T-helper 22 cell (primary cell): ENCODE results near the gene JAM2.
"Not testable (repeated sequence)": the region's sequence is repeated elsewhere in the genome, so short reads cannot be mapped to it uniquely, and the experiment has no call there.

Source experiments
- DNase-seq: peaks from one replicate; pipeline ENCODE4 v3.0.0-alpha.2; 2020; ENCODE audit warnings: low read depth

The JAM2 gene

GRCh38 chr21:25638660-25639550, at the start of gene JAM2:
Gene JAM2, plus strand, starts transcription at chr21:25639258. Its CDS starts 564 bp downstream, at chr21:25639822.
- peak; percentile 5 for DNase-seq

DNA sequence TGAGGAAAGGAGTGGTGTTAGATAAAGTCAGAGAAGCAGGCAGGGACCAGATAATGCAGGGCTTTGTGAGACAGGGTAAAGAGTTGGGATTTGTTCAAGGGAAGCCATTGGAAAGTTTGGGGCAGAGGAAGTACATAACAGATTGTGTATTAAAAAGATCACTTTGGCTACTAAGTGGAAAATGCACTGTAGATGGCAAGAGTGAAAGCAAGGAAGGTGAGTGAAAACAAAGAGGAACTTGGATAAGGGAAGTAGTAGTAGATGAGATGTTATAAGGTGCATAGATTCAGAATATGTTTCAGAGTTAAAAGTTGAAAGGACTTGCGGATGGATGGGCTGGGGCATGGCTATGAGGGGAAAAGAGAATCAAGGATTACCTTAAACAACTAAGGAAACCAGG, 49.2 kb upstream of the JAM2 start:
- DNase-seq: no peak

DNA sequence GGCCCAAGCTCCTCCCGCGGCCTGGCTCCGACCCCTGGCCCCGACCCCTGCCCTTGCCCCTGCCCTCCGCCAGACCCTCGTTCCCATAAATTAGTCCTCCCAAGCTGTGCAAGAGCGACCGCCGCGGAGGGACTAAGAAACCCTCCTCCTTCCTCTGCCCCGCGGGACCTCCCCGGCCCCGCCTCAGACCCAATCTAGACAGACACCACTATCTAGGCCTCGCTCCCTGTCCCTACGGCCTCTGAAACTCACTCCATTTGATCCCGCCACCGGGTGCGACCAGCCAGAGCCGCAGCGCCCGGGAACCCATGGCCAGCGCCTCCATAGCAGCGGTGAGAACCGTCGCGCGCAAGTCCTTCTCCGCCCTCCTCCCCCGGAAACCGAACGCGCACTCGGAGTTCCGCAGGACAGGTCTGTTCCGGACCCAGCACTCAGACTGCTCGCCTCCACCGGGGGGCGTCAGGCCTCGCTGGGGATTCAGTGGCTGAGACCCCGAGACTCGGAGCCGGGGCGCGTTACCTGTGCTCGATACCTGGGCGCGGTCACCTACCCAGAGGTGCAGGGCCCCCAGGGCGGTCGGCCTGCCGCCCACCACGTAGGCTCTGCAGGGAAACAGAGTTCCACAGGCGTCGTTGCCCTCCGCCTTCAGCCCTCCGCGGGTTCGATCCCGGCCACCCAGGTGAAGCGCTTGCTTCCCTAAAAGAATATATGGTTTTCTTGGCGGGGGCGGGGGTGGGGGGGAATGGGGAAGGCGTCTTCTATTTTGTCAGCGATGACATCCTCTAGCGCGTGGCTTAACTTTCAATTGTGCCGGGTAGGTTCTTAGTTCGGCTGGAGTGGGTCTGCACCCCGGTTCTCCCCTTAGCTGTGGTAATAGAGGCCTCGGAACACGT, 31.7 kb upstream of the JAM2 start, which contains the start of gene MRPL39:
TSS of gene MRPL39 (minus strand) at position 331 of the 893 bp plus-strand sequence. CDS start at position 325, 6 bp downstream.
- peak; percentile 66 for DNase-seq

- DNase-seq: peak; percentile 45
These were observed 30.9 kb upstream of the JAM2 start for GRCh38 chr21:25608044-25608737.

- DNase-seq: no peak
These were observed 24.6 kb upstream of the JAM2 start for GRCh38 chr21:25614441-25614840.

- no peak for DNase-seq
These were observed 23.2 kb upstream of the JAM2 start for GRCh38 chr21:25615880-25616279.

DNA sequence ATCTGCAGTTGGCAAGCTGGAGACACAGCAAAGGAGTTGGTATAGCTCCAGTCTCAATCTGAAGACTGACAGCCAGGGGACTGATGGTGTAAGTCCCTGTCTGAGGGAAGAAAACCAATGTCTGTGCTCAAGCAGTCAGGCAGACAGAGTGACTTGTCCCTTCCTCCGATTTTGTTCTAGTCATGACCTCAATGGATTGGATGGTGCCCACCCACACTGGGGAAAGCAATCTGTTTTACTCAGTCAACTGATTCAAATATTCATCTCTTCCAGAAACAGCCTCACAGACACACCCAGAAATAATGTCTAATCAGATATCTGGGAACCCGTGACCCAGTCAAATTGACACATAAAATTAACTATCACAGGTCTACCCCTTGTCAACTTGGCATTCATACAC, 19.9 kb upstream of the JAM2 start:
- no peak for DNase-seq

DNA sequence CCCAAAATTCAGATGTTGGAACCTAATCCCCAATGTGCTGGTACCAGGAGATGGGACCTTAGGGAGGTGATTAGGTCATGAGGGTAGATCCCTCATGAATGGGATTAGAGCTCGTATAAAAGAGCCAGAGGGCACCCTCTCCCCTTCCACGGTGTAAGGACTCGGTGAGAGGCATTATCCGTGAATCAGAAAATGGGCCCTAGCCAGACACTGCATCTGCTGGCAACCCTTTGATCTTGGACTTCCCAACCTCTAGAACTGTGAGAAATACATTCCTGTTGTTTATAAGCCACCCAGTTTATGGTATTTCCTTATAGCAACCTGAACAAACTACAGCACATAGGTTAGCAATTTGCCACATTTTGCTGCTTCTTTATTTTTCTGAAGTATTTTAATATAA, 14.5 kb upstream of the JAM2 start:
- DNase-seq: no peak

DNA sequence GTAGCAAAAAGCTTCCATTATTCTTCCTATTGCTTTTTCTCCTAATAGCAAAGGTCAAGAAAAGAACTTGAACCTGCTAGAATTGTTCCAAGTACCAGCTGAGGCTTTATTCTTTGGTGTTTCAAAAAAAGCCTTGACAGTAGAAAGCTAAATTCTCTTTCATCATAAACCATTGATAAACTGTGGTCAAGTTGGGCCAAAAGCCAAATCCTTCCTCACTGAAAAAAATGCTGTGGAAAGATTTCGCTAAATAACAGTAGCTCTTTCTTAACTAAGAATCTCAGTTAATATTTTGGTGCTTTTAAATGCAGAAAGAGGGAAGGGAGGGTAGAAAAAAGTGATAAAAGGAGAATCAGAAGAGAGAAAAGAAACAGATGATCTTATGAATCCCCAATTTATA, 14.0 kb upstream of the JAM2 start:
- DNase-seq: no peak

- DNase-seq: not testable (repeated sequence)
These were observed 13.1 kb upstream of the JAM2 start for GRCh38 chr21:25625776-25626555.

GRCh38 chr21:25626757-25627156, 12.3 kb upstream of the JAM2 start:
- DNase-seq: no peak

GRCh38 chr21:25632296-25632695, 6.8 kb upstream of the JAM2 start:
- no peak for DNase-seq

- DNase-seq: no peak
These were observed 3.7 kb upstream of the JAM2 start for GRCh38 chr21:25635310-25635709.

DNA sequence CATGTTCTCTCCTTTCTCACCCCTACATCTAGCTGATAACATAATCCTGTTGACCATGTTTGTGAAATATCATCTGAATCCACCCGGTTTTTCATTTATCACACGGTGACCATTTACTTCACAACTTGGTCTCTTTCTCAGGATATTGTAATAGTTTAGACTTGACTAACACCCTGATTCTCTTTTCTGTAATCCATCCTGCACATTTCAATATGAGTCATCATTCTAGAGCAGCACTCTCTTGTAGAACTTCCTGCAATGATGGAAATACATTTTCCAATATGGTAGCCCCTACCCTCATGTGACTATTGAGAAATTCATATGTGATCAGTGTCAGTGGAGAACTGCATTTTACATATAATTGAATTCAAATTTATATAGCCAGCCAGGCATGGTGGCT, 2.3 kb upstream of the JAM2 start:
- no peak for DNase-seq

- DNase-seq: no peak
These were observed 1.0 kb upstream of the JAM2 start for GRCh38 chr21:25637851-25638659.

DNA sequence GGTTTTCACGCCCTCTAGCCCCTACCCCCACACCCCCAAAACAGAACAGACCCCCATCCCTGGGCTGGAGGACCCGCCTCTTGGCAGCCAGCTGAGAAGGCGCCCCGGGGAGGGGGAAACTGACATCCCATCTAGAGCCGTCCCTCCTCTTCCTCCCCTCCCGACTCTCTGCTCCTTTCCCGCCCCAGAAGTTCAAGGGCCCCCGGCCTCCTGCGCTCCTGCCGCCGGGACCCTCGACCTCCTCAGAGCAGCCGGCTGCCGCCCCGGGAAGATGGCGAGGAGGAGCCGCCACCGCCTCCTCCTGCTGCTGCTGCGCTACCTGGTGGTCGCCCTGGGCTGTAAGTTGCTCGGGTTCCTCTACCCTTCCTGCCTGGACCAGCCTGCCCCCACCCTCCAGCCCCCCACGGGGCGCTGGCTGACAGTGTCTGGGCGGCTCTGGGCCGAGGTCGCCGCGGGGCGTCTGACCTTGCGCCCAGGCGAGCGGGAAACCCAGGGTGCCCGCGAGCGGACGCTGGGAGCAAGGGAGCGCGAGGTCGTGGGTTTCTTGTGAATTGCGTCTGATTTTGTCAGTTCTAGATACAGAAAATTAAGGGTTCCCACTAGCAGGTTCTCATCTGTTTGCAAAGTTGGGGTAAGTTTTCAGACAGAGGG, 618 bp downstream of the JAM2 start:
- peak; percentile 7 for DNase-seq

DNA sequence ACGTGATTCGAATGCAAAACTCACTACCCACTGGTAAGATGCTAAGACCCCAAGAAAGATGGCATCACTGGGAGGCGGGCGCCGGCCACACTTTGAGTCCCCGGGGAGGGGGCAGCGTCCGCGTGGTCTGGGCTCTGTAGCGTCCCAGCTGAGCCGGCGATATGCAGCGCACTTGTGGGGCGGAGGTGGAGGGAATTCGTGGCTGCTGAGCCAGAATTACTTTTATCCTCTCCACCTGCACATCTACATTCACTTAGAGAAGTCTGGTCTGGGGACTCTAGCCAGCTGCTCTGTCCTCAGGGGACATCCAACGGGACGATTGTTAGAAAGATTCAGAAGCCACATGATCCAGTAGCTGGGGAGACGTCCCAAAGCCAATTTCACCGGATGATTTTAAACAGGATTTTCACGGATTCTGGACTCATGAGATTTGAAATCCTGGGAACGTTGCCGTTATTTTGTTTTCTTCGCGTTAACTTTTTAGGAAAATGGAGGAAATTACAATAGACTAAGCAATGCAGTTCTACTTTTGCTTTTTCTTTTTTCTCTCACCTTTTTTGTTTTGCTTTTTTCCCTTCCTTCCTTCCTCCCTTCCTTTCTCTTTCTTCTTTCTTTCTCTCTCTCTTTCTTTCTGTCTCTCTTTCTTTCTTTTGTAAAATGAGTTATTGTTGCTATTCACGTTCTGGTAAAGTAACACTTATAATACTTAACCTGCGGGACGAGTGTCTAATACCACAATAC, 1.3 kb downstream of the JAM2 start:
- DNase-seq: no peak

- DNase-seq: no peak
These were observed 1.9 kb downstream of the JAM2 start for GRCh38 chr21:25640943-25641292.

DNA sequence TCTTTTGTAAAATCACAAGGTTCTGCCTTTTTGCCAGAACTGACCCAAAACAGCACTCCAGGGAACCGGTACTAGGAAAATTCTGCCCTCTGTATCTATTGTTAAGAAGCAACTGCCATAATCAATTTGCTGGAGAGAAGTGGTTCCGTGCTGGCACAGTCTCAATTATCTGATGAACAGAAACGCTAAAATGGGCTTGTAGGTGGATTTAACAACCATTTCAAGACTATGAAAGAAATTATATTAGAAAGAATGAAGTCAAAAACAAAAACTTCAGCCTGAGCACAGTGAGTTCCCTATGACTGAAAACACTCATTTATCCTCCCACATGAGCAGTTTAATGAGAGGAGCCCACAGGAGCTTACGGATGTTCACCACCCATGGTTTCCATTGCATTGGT, 4.4 kb downstream of the JAM2 start:
- no peak for DNase-seq
